Neuronal stem cell (in vitro differentiated cells): ENCODE results near the gene GALNT12.
A peak's percentile ranks its signal among the peaks of the same experiment; 100 is the strongest.

Experiments
- DNase-seq: peaks from one replicate; pipeline ENCODE4 v3.0.0-alpha.2; 2013; ENCODE audit warnings: low spot score
- H2AFZ ChIP-seq: one replicate; pipeline ENCODE4 v1.6.1; 2013; ENCODE audit warnings: mild to moderate bottlenecking, low read length, inconsistent platforms
- H2AK5ac ChIP-seq: 2 replicates; pipeline ENCODE4 v1.6.1; 2013; ENCODE audit warnings: low read depth, mild to moderate bottlenecking, inconsistent platforms, low read length, moderate library complexity, mixed read lengths
- H2BK120ac ChIP-seq: 2 replicates; pipeline ENCODE4 v1.6.1; 2013; ENCODE audit warnings: low read depth, mild to moderate bottlenecking, inconsistent platforms, low read length, moderate library complexity, mixed read lengths
- H2BK12ac ChIP-seq: one replicate; pipeline ENCODE4 v1.6.1; 2013; ENCODE audit warnings: low read length, inconsistent platforms
- H2BK15ac ChIP-seq: 2 replicates; pipeline ENCODE4 v1.6.1; 2013; ENCODE audit warnings: mild to moderate bottlenecking, low read length, inconsistent platforms, mixed read lengths
- H2BK5ac ChIP-seq: one replicate; pipeline ENCODE4 v1.6.1; 2013; ENCODE audit warnings: inconsistent platforms, mild to moderate bottlenecking, low read length, moderate library complexity
- H3K14ac ChIP-seq: one replicate; pipeline ENCODE4 v1.6.1; 2013; ENCODE audit warnings: low read length, inconsistent platforms
- H3K18ac ChIP-seq: 2 replicates; pipeline ENCODE4 v1.6.1; 2013; ENCODE audit warnings: low read length, inconsistent platforms
- H3K23ac ChIP-seq: 2 replicates; pipeline ENCODE4 v1.6.1; 2013; ENCODE audit warnings: low read depth, mild to moderate bottlenecking, mixed read lengths, low read length, inconsistent platforms; ENCODE audit not compliant: poor library complexity
- H3K27ac ChIP-seq: replicated peaks from 3 replicates; pipeline ENCODE4 v1.5.1; 2013; ENCODE audit warnings: low read length, inconsistent platforms
- H3K27me3 ChIP-seq, 3 experiments: 2 replicates each; pipeline ENCODE4 v1.6.1; 2013; ENCODE audit warnings: low read length in 3 of 3, mild to moderate bottlenecking in 2 of 3, inconsistent platforms in 1 of 3, low read depth in 1 of 3, mixed read lengths in 1 of 3, moderate library complexity in 1 of 3; ENCODE audit not compliant: control insufficient read depth in 3 of 3, insufficient read depth in 3 of 3
- H3K36me3 ChIP-seq, 2 donors: replicated peaks in 1 of 2; 2 replicates each; pipeline ENCODE4 v1.6.1; 2013; ENCODE audit warnings: low read length in 2 of 2; ENCODE audit not compliant: control insufficient read depth in 2 of 2, insufficient read depth in 2 of 2
- H3K4ac ChIP-seq: 2 replicates; pipeline ENCODE4 v1.6.1; 2013; ENCODE audit warnings: inconsistent platforms, mild to moderate bottlenecking, low read length, moderate library complexity
- H3K4me1 ChIP-seq, 2 donors: 1 replicate in 1 of 2; 2 replicates in 1 of 2; pipeline ENCODE4 v1.6.1; 2013; ENCODE audit warnings: low read length in 2 of 2, low read depth in 1 of 2; ENCODE audit not compliant: control insufficient read depth in 2 of 2, insufficient read depth in 1 of 2
- H3K4me2 ChIP-seq: one replicate; pipeline ENCODE4 v1.6.1; 2013; ENCODE audit warnings: mild to moderate bottlenecking, low read length, inconsistent platforms; ENCODE audit not compliant: insufficient read depth, poor library complexity, severe bottlenecking
- H3K4me3 ChIP-seq, 2 donors: 2 replicates each; pipeline ENCODE4 v1.5.1; 2013; ENCODE audit warnings: low read length in 2 of 2, mild to moderate bottlenecking in 2 of 2, inconsistent platforms in 1 of 2, moderate library complexity in 1 of 2
- H3K79me1 ChIP-seq: one replicate; pipeline ENCODE4 v1.6.1; 2013; ENCODE audit warnings: low read depth, mild to moderate bottlenecking, inconsistent platforms, low read length, moderate library complexity
- H3K9ac ChIP-seq: one replicate; pipeline ENCODE4 v1.6.1; 2013; ENCODE audit warnings: mild to moderate bottlenecking, low read depth, low read length, inconsistent platforms; ENCODE audit not compliant: poor library complexity
- H3K9me3 ChIP-seq, 2 donors: replicated peaks in 1 of 2; 2 replicates each; pipeline versions ENCODE3 to v1.6.1; 2013; ENCODE audit warnings: low read length in 2 of 2, mild to moderate bottlenecking in 2 of 2, inconsistent platforms in 1 of 2, low read depth in 1 of 2, mixed read lengths in 1 of 2, moderate library complexity in 1 of 2; ENCODE audit not compliant: control insufficient read depth in 2 of 2, insufficient read depth in 1 of 2
- H4K8ac ChIP-seq: one replicate; pipeline ENCODE4 v1.6.1; 2013; ENCODE audit warnings: low read depth, mild to moderate bottlenecking, inconsistent platforms, low read length, moderate library complexity
- H4K91ac ChIP-seq: one replicate; pipeline ENCODE4 v1.6.1; 2013; ENCODE audit warnings: low read length, low read depth, mild to moderate bottlenecking, inconsistent platforms; ENCODE audit not compliant: poor library complexity
- WGBS, 2 donors: extraction: QIAGEN DNeasy Blood & Tissue Kit; methylation state at CpG; one replicate each; pipeline ENCODE4 v1.1.7; 2013; ENCODE audit warnings: missing lambda C conversion rate in 2 of 2, mixed read lengths in 1 of 2; ENCODE audit not compliant: insufficient read length in 2 of 2, insufficient replicate concordance in 1 of 2; ENCODE audit errors: extremely low coverage in 2 of 2; 5-methylcytosine and 5-hydroxymethylcytosine counted together

GALNT12 gene

DNA sequence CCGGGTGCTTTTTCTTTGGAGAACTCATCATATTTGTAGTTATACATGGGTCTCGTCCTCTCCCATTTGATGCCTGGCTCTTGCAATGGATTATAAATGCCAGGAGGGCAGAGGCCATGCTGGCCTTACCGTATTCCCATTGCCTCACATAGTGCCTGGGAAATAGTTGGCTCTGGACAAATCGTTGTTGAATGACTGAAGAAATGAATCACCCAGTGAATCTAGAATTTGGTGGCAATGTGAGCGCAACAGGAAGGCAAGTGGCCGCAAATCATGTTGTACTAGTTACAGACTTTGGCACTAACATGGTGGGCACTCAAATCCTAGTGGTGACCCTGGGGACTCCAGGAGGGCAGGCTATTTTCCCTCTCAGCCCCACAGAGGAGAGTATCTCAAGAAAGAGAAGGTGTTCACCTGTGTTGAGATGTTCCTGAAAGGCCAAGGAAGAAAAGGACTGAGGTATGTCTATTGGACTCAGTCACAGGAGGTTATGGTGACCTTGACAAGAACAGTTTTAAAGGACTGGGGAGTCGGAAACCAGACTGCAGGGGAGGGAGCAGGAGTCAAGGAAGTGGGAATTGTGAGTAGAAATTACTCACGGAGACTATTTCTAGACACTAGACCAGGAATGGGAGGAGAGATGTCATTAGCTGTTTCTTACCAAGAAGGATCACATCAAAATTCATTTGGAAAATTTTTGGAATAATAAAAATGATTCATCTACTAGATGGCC, 74.5 kb downstream of the GALNT12 start:
- Histone ChIP-seq H3K4me3 (no peak overlapping the region), H2AFZ (no peak overlapping the region), H3K18ac (no peak overlapping the region), H4K8ac (no peak overlapping the region), H3K27ac (no peak overlapping the region), H2BK15ac (no peak overlapping the region), H3K79me1 (no peaks in the 10 kb centered on the region), H3K9ac (no peak overlapping the region), H3K14ac (no peak overlapping the region), H3K27me3 (peaks cover 0 to 35% (median 0%) of the 10 kb centered on the region in 3 experiments), H3K9me3 (no peaks in the 10 kb centered on the region), H3K4ac (no peak overlapping the region), H2BK5ac (no peak overlapping the region), H2BK120ac (no peak overlapping the region), H4K91ac (no peak overlapping the region), H2BK12ac (no peak overlapping the region), H3K4me1 (no peaks in the 10 kb centered on the region), H2AK5ac (no peak overlapping the region), H3K23ac (no peak overlapping the region), H3K36me3 (no peaks in the 10 kb centered on the region), H3K4me2 (no peak overlapping the region)
- no CpG with 5 or more reads among the region's 8 CpGs for WGBS, 2 donors
- no peak for DNase-seq

DNA sequence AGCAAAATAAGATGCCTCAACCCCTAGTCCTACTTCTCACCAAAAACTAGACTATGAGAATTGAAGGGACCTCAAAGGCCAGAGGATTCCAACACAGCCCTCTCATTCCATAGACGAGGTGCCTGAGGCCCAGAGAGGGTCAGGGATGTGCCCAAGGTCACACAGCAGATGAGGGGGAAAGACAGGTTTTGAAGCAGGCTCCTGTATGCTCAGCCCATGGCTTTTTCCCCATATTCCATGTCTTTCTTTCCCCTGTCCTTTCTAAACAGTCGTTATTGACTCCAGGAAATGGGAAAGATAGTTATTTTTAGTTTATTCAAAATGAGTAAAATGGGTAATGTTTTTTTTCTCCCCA, 75.1 kb downstream of the GALNT12 start:
- DNase-seq, result no peak
- Histone ChIP-seq H3K4me3 (no peak overlapping the region), H3K4me2 (no peak overlapping the region), H3K9ac (no peak overlapping the region), H3K36me3 (no peaks in the 10 kb centered on the region), H2BK12ac (no peak overlapping the region), H3K27me3 (peaks cover 0 to 35% (median 0%) of the 10 kb centered on the region in 3 experiments), H3K18ac (no peak overlapping the region), H2BK5ac (no peak overlapping the region), H4K91ac (no peak overlapping the region), H2BK15ac (no peak overlapping the region), H3K27ac (no peak overlapping the region), H3K4ac (no peak overlapping the region), H4K8ac (no peak overlapping the region), H2AK5ac (no peak overlapping the region), H3K9me3 (no peaks in the 10 kb centered on the region), H3K4me1 (no peaks in the 10 kb centered on the region), H2BK120ac (no peak overlapping the region), H2AFZ (no peak overlapping the region), H3K79me1 (no peaks in the 10 kb centered on the region), H3K14ac (no peak overlapping the region), H3K23ac (no peak overlapping the region)
- WGBS, 2 donors, result no CpG with 5 or more reads among the region's 2 CpGs

DNA sequence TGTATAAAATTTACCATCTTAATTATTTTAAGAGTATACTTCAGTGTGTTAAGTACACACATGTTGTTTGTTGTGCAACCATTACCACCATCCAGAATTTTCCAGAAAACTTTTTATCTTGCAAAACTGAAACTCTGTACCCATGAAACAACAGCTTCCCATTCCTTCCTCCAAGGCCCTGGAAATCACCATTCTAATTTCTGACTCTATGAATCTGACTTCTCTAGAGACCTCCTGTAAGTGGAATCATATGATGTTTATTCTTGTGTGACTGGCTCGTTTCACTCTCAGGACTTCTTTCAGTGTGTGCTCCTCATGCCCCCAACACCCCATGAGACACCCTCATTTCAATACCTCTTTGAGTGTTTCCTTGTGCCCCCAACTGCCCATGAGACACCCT, 75.8 kb downstream of the GALNT12 start:
- Histone ChIP-seq H4K8ac (no peak overlapping the region), H3K18ac (no peak overlapping the region), H3K36me3 (no peaks in the 10 kb centered on the region), H2BK15ac (no peak overlapping the region), H2BK5ac (no peak overlapping the region), H3K4me1 (no peaks in the 10 kb centered on the region), H3K27ac (no peak overlapping the region), H3K27me3 (peaks cover 0 to 35% (median 0%) of the 10 kb centered on the region in 3 experiments), H3K9ac (no peak overlapping the region), H2BK120ac (no peak overlapping the region), H2AK5ac (no peak overlapping the region), H3K9me3 (no peaks in the 10 kb centered on the region), H3K4me2 (no peak overlapping the region), H3K4ac (no peak overlapping the region), H3K79me1 (no peaks in the 10 kb centered on the region), H3K4me3 (no peak overlapping the region), H3K23ac (no peak overlapping the region), H3K14ac (no peak overlapping the region), H2BK12ac (no peak overlapping the region), H2AFZ (no peak overlapping the region), H4K91ac (no peak overlapping the region)
- WGBS, 2 donors, result no CpG with 5 or more reads among the region's 1 CpG
- no peak for DNase-seq

DNA sequence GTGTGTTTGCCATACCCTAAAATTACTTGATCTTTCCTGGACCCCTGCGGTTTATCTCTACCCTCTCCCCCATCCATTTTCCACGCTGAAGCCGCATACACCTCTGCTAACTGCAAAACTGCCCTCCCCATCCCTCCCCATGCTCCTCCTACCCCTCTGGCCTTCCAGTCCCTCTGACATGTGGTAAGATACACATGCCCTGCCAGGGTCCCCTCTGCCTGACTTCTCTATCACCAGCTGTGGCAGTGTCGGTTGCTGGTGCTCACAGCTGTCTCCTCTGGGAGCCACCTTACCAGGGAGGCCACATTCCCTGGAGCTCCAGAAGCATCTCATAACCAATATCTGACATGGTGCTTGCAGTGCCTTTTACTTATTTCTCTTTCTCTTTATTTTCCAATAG, 77.4 kb downstream of the GALNT12 start:
- Histone ChIP-seq H3K36me3 (no peaks in the 10 kb centered on the region), H3K27ac (no peak overlapping the region), H3K4me3 (no peak overlapping the region), H3K4me2 (no peak overlapping the region), H2BK120ac (no peak overlapping the region), H4K91ac (no peak overlapping the region), H3K14ac (no peak overlapping the region), H2AK5ac (no peak overlapping the region), H2BK15ac (no peak overlapping the region), H3K9ac (peak overlapping the region; percentile 57), H3K79me1 (no peaks in the 10 kb centered on the region), H2BK5ac (no peak overlapping the region), H4K8ac (no peak overlapping the region), H3K4ac (no peak overlapping the region), H3K27me3 (peaks cover 0 to 26% (median 0%) of the 10 kb centered on the region in 3 experiments), H3K4me1 (no peaks in the 10 kb centered on the region), H2AFZ (no peak overlapping the region), H3K23ac (no peak overlapping the region), H3K18ac (no peak overlapping the region), H2BK12ac (no peak overlapping the region), H3K9me3 (no peaks in the 10 kb centered on the region)
- no peak for DNase-seq
- no CpG with 5 or more reads among the region's 4 CpGs for WGBS, 2 donors
